ENCODE data around the gene PKDCC.

Gene PKDCC

DNA sequence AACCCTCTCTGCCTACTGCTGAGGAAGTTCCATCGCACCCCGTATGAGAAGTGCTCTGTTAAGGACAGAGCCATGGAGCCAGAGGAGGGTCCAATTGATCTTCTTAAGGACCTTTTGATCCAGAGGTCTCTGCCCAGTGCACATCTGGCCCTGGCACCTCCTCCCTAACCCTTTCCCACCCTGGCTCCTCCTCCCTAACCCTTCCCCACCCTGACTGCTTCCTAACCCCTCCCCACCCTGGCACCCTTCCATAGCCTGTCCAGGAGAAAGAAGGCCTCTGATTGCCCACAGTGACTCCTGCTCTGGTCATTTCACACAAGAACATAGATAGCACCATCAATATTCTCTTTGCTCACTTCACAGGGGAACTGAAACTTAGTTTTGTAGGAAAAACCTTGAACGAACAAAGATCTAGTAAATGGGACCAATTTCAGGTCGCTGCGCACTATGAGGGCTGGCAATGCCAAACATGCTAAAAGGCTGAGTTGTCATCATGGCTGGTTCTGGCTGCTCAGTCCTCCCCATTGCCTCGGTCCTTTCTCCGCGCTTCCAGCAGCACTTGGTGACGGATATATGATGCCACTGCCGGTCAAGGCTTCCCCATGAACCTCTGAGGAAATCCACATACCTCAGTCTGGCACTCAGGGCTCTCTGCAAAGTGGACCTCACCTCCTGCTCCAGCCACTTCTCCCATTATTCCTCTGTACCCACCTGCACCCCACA, 49.2 kb downstream of the PKDCC start:
- TF ChIP-seq, protein P1, sequence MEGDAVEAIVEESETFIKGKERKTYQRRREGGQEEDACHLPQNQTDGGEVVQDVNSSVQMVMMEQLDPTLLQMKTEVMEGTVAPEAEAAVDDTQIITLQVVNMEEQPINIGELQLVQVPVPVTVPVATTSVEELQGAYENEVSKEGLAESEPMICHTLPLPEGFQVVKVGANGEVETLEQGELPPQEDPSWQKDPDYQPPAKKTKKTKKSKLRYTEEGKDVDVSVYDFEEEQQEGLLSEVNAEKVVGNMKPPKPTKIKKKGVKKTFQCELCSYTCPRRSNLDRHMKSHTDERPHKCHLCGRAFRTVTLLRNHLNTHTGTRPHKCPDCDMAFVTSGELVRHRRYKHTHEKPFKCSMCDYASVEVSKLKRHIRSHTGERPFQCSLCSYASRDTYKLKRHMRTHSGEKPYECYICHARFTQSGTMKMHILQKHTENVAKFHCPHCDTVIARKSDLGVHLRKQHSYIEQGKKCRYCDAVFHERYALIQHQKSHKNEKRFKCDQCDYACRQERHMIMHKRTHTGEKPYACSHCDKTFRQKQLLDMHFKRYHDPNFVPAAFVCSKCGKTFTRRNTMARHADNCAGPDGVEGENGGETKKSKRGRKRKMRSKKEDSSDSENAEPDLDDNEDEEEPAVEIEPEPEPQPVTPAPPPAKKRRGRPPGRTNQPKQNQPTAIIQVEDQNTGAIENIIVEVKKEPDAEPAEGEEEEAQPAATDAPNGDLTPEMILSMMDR (IDR thresholded peaks at IDR 0.05; ENCODE audit: extremely low read depth, missing control alignments): no peak
- DNase-seq (ENCODE audit: low spot score): peak; percentile 32

DNA sequence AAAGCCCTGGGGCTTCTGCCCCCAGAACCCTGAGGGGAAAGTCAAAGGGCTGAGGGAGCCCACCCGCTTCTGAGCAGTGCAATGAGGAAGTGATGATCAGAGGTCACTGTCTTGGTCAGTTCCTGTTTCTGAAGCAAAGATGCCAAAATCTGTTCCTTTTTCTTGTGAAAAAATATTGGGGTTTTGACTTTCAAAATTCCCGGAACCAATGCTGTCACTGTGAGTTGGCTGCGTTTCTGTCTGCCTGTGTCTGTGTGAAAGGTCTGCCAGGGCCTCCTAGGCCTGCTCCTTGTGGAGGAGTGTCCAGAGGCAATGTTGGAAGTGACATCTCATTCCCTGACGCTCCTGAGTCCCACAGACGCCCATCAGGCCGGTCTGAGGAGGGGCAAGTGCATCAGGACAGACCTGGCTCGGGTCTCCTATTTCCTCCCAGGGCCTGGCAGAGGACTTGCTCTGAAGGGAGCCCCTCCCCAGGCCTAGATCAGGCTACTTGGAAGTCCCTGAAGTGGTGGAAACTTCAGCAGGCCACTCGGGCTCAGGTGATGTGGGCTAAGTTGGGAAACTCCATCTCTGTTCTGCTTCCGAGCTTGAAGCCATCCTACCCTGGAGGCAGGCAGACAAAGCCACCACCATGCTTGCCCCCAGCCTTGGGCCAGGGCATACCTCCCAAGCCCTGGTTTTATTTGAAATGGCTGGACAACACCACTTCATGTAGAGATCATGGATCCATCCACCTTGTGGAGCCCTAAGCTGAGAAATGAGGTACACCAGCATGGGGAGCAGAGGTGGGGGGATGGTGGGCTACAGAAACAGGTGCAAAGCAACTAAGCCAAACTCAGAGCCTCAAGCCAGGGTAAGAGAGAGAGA, 51.0 kb downstream of the PKDCC start:
- TF ChIP-seq, protein P1 (IDR thresholded peaks at IDR 0.05; ENCODE audit: extremely low read depth, missing control alignments): no peak

DNA sequence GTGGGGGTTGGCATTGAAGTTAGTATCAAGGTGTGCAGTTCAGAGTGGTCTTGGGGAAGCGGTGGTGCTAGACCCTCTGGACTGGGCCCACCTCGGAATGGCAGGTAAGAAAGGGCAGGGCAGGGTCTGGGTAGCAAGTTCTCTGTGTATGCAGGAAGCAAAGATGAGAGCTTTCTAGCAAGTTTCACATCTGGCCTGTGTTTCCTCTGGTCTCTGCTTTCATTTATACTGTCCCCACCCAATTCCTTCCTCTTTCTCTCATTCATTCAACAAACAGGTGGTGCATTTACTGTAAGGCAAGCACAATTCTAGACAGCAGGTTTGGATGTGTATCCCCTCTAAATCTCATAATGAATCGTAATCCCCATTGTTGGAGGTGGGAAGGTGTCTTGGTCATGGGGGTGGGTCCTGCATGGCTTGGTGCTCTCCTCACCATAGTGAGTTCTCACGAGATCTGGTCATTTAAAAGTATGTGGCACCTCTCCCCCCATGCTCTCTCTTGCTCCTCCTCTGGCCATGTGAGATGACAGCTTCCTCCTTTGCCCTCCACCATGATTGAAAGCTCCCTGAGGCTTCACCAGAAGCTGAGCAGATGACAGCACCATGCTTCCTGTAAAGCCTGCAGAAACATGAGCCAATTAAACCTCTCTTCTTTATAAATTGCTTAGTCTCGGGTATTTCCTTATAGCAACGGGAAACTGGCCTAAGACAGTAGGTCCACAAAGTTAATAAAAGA, 51.8 kb downstream of the PKDCC start:
- peak; percentile 47 for DNase-seq (ENCODE audit: low spot score)
- TF ChIP-seq, protein P1 (IDR thresholded peaks at IDR 0.05; ENCODE audit: extremely low read depth, missing control alignments): no peak

More for the DNA sequence above, 51.0 kb downstream of the PKDCC start:
- peak; percentile 35 for DNase-seq (ENCODE audit: low spot score)

DNA sequence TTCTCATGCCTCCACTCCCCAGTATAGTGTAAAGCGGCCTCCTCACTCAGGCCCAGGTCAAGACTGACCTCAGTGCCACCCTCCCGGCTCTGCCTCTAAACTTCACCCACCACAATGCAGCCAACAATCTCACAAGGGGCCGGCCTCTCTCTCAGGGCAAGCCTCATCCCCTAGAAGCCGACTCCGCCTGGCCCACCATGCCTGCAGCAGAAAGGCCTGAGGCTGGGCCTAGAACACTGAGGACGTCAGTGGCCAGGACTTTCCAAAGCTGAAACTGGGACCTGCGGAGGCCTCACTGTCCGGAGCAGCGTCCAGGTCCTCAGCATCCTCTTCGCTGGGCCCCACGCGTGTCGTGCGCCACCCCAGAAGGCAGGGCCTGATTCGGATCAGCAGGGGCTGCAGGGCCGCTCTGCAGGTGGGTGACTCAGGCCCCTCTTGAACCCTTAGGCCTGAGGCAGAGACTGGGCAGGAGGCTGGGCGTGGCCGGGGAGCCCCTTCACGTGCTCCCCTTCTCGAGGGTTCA, 52.9 kb downstream of the PKDCC start:
- TF ChIP-seq, protein P1 (IDR thresholded peaks at IDR 0.05; ENCODE audit: extremely low read depth, missing control alignments): no peak
- DNase-seq (ENCODE audit: low spot score): no peak

DNA sequence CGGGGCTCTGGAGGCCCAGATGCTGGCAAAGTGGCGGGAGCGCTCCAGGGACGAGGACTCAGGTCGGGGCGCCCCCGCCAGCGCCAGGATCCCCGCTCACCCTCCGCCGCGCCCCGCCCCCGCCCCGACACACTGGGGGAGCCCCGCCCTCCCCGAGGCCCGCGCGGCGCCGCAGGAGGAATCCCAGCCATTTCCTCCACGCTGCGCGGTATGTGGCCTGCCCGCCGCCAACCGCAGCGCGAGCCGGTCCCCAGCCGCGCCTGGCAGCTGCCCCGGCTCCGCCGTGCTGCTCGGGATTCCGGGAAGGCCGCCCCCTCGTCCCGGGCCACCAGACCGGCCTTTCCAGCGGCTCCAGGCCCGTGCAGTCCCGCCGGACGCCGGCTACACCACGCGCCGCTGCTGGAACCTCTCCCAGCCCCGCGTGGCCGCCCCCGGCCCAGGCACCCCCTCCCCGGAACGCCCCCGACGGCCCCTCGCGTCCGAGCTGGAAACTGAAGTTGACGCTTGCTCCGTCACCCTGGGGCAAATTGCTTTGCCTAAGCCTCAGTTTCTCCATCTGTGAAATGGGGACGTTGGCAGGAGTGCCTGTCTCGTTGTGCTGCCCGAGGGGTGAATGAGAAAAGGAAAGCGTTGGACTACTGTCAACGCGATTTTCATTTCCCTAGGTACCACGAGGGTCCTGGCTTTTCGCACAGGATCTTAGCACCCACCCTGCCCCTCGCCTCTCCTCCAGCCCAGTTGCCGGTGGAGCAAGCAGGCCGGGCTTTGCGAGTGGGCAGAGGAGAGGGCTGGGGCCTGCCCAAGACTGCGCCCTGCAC, 53.6 kb downstream of the PKDCC start:
- TF ChIP-seq, protein P1 (IDR thresholded peaks at IDR 0.05; ENCODE audit: extremely low read depth, missing control alignments): no peak

DNA sequence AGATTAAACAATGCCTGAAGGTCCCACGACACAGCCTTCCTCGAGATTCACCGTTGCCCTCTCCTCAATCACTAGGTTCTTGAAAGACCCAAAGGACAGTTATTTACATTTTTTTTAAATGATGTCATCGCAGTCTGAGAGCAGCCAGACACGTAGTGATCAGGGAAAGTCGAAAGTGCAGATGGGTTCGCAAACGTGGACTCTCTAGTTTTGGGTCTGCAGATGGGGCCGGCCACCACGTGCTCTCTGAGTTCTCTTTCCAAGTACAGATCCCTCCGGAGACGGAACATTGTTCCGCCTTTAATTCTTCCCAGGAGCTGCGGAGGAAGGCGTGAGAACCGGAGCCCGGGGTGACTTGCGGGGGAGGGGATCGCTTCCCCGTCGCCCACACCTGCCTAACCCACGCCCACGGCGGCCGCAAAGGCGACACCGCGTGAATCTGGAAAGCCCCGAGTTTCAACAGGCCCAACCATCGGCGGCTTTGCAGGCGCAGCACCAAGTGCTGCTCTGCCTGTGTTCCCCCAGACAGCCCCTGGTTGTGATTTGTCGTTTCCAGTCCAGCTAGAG, 54.3 kb downstream of the PKDCC start:
- TF ChIP-seq, protein P1 (IDR thresholded peaks at IDR 0.05; ENCODE audit: extremely low read depth, missing control alignments): no peak
- peak; percentile 90 for DNase-seq (ENCODE audit: low spot score)

More for the DNA sequence above, 53.6 kb downstream of the PKDCC start:
- DNase-seq (ENCODE audit: low spot score): peak; percentile 74

Measured in GM20000 (cell line).